SH-SY5Y (cell line): ENCODE data around the gene MRPL4.

ENCODE experiments used
- GATA2 ChIP-seq: IDR thresholded peaks from 2 replicates; pipeline ENCODE4 v1.6.1; 2011; ENCODE audit warnings: mild to moderate bottlenecking, low read depth, low read length
- GATA3 ChIP-seq: IDR thresholded peaks from 2 replicates; pipeline ENCODE4 v1.6.1; 2011; ENCODE audit warnings: low read depth, mild to moderate bottlenecking, low read length, moderate library complexity

DNA sequence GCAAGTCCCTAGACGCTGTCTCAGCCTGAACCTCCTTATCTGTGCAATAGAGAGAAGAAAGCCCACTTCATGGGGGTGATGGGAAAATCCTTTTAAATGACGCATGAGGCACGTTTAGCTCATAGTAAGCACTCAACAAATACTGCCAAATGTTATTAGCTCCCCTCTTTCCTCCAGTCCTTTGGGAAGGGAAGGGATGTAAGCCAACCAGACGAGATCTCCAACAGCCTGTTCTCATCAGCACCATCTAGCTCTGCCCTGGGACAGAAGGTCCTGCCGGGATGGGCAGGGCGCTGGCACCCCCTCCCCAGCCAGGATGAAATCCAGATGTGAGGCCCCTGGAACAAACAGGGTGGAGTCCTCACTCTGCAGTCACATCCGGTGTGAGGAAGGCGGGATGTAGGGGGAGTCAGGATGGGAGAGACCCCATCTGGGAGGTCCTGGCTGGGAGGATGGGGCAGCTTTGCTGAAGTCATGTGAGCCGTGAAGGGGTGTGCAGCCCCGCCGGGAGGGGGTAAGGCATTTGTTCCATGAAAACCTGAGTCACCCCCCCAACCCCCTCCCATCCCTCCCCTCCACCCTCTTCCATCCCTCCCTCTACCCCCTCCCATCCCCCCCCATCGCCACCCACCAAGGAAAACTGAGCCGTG is 25.5 kb upstream of the MRPL4 start:
- no peak for TF ChIP-seq GATA3
- TF ChIP-seq GATA2: no peak
